CD4-positive, alpha-beta memory T cell (primary cell): Measurements from ENCODE around the gene FSIP1. TPM values are rescaled to one million over a fixed set of nuclear protein-coding genes. Genes with fewer than 3 reads are reported as not detected.
A peak's percentile ranks its signal among the peaks of the same experiment; 100 is the strongest.

Source experiments
- CTCF ChIA-PET: fragments of 350-600 bp; sonication (Branson Sonifier 250); formaldehyde crosslinking; loops from one replicate; lab custom pipeline; 2021; ENCODE audit warnings: inconsistent platforms; ENCODE audit not compliant: partially characterized antibody; lab: Charles Lee
- POLR2A ChIA-PET: fragments of 350-600 bp; sonication (Branson Sonifier 250); formaldehyde crosslinking; loops from one replicate; lab custom pipeline; 2021; ENCODE audit not compliant: partially characterized antibody; lab: Charles Lee
- DNase-seq, 5 donors: peaks; one replicate each; pipeline versions ENCODE4 v3.0.0 to v3.0.0-alpha.2; 2020 to 2022; ENCODE audit warnings: mixed read lengths in 1 of 5
- H3K27ac ChIP-seq: one replicate; pipeline ENCODE4 v1.7.0; 2013; ENCODE audit warnings: low read depth, low read length
- H3K27me3 ChIP-seq: 2 replicates; pipeline ENCODE4 v1.7.0; 2013; ENCODE audit warnings: mild to moderate bottlenecking, low read length, moderate library complexity; ENCODE audit not compliant: insufficient read depth
- H3K36me3 ChIP-seq: 2 replicates; pipeline ENCODE4 v1.7.0; 2013; ENCODE audit warnings: mild to moderate bottlenecking, low read length, moderate library complexity; ENCODE audit not compliant: insufficient read depth
- H3K4me1 ChIP-seq: 2 replicates; pipeline ENCODE4 v1.7.0; 2013; ENCODE audit warnings: mild to moderate bottlenecking, low read length, moderate library complexity; ENCODE audit not compliant: insufficient read depth
- H3K4me3 ChIP-seq, 2 donors: one replicate each; pipeline ENCODE4 v1.7.0; 2013; ENCODE audit warnings: low read length in 2 of 2, mild to moderate bottlenecking in 1 of 2
- H3K9me3 ChIP-seq, 2 donors: one replicate each; pipeline ENCODE4 v1.7.0; 2013; ENCODE audit warnings: low read length in 2 of 2, control low read depth in 1 of 2; ENCODE audit not compliant: control insufficient read depth in 1 of 2
- H3K27ac Mint-ChIP-seq, 7 donors: one replicate each; pipeline ENCODE4 v1.8.0; 2020 to 2021; ENCODE audit warnings: mixed read lengths in 7 of 7, mild to moderate bottlenecking in 6 of 7, inconsistent platforms in 3 of 7, moderate library complexity in 3 of 7
- H3K27me3 Mint-ChIP-seq, 2 donors: one replicate each; pipeline ENCODE4 v1.8.0; 2020 to 2021; ENCODE audit warnings: mixed read lengths in 2 of 2
- H3K36me3 Mint-ChIP-seq, 2 donors: one replicate each; pipeline ENCODE4 v1.8.0; 2020 to 2021; ENCODE audit warnings: mixed read lengths in 2 of 2, inconsistent platforms in 1 of 2, mild to moderate bottlenecking in 1 of 2
- H3K4me1 Mint-ChIP-seq, 4 donors: one replicate each; pipeline ENCODE4 v1.8.0; 2020 to 2021; ENCODE audit warnings: mixed read lengths in 4 of 4, mild to moderate bottlenecking in 1 of 4
- H3K4me3 Mint-ChIP-seq, 8 donors: one replicate each; pipeline ENCODE4 v1.8.0; 2020 to 2021; ENCODE audit warnings: mixed read lengths in 8 of 8, mild to moderate bottlenecking in 7 of 8, moderate library complexity in 6 of 8, inconsistent platforms in 3 of 8
- H3K9me3 Mint-ChIP-seq, 8 donors: one replicate each; pipeline ENCODE4 v1.8.0; 2020 to 2021; ENCODE audit warnings: mixed read lengths in 8 of 8, mild to moderate bottlenecking in 5 of 8, inconsistent platforms in 3 of 8, moderate library complexity in 1 of 8
- intact Hi-C: fragments of 100-400 bp; cut with micrococcal nuclease; formaldehyde crosslinking; loops from one replicate; pipeline ENCODE4 v1.15.1; 2023
- polyA plus RNA-seq, 2 donors: library from polyadenylated mRNA; unstranded; fragments of 300-500 nt; fragmentation: Illumina TruSeq; gene quantifications; one replicate each; pipeline ENCODE4 v1.2.3, GENCODE V29; 2021
- total RNA-seq, 2 experiments: library from RNA; stranded (reverse); gene quantifications; one replicate each; pipeline ENCODE4 v1.2.3, GENCODE V29; 2021

FSIP1 gene
- total and polyA plus RNA-seq, 4 experiments from 2014 or later: 0.47 to 1.6 (median 1.1) TPM

DNA sequence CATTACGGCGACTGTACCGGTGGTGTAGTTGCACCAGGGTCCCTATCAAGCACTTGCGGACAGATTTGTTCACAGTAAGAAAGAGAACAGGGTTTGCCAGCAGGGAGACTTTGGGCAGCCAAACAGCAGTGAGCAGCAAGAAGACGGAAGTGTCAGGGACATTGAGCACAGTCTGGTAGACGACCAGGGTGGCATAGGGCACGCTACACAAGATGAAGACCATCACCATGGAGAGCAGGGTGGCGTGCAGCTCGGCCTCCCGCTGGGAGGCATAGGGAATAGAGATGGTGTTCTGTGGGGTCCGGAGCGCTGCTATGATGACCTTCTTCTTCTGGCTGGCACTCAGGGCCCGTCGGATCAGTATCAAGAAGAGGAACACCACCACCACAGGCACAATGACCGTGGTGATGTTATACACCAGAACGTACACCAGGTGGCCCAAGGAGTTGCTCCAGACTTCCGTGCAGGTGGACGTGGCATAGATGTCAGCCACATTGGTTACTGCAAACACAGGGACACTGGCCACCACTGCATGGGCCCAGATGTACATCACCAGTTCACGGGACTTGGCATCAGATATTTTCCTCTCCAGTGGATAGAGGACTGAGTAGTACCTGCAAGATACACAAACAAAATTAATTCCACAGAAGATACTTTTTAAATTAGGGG is 19.1 kb upstream of the FSIP1 start:
- no peaks in the 10 kb centered on the region for H3K9me3 Mint-ChIP-seq
- CTCF ChIA-PET: interaction anchor here (1.1 kb wide), 1 partner anchor 12 kb away, joined by 4 read pairs; no protein-coding TSS in a partner anchor
- POLR2A ChIA-PET: no interaction called here

GRCh38 chr15:39799552-39800011 is 16.9 kb upstream of the FSIP1 start:
- CTCF ChIA-PET: interaction anchor here (1.1 kb wide), 1 partner anchor 16 kb away, joined by 3 read pairs; the partner anchor contains the start of gene FSIP1
- H3K27me3 Mint-ChIP-seq: peaks cover 17 to 47% of the 10 kb centered on the region in 2 donors
- H3K4me1 ChIP-seq: no peaks in the 10 kb centered on the region
- H3K27ac Mint-ChIP-seq: no peak overlapping the region
- intact Hi-C loops: no loop called here
- no peaks in the 10 kb centered on the region for H3K9me3 Mint-ChIP-seq
- H3K27ac ChIP-seq: no peak overlapping the region
- no peaks in the 10 kb centered on the region for H3K36me3 ChIP-seq
- no peaks in the 10 kb centered on the region for H3K36me3 Mint-ChIP-seq
- no peak for DNase-seq
- no peaks in the 10 kb centered on the region for H3K4me1 Mint-ChIP-seq
- no peaks in the 10 kb centered on the region for H3K9me3 ChIP-seq
- H3K4me3 Mint-ChIP-seq: no peak overlapping the region
- POLR2A ChIA-PET: no interaction called here
- no peaks in the 10 kb centered on the region for H3K27me3 ChIP-seq
- no peak overlapping the region for H3K4me3 ChIP-seq

More for the DNA sequence above, 19.1 kb upstream of the FSIP1 start:
- H3K9me3 ChIP-seq: no peaks in the 10 kb centered on the region
- no peaks in the 10 kb centered on the region for H3K36me3 ChIP-seq
- intact Hi-C loops: no loop called here
- no peak overlapping the region for H3K4me3 ChIP-seq
- Mint-ChIP-seq H3K4me3 (no peak overlapping the region), H3K4me1 (no peaks in the 10 kb centered on the region), H3K27ac (no peak overlapping the region), H3K27me3 (peaks cover 9 to 38% of the 10 kb centered on the region in 2 donors), H3K36me3 (no peaks in the 10 kb centered on the region)
- no peak overlapping the region for H3K27ac ChIP-seq
- H3K4me1 ChIP-seq: no peaks in the 10 kb centered on the region
- no peaks in the 10 kb centered on the region for H3K27me3 ChIP-seq
- DNase-seq: no peak

DNA sequence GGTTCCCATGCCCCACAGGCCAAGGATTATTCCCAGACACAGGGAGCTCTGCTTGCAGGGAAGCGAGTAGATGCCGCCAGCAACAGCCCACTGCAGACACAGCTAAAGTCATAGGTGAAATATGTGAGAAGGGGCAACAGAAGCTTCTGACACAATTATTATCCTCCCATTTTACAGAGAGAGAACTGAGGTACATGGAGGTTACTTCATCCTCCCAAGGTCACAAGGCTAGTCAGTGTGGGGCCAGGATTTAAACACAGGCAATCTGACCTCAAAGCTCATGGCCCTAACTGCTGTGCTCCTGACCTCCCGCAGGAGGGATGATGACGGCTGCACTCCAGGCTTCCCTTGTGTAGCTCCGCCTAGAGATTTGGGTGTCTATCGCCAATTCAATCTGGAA is 15.7 kb upstream of the FSIP1 start:
- no peaks in the 10 kb centered on the region for H3K4me1 Mint-ChIP-seq
- no peak overlapping the region for H3K4me3 Mint-ChIP-seq
- Histone ChIP-seq H3K27me3 (no peaks in the 10 kb centered on the region), H3K36me3 (no peaks in the 10 kb centered on the region), H3K27ac (no peak overlapping the region), H3K4me3 (no peak overlapping the region), H3K4me1 (no peaks in the 10 kb centered on the region), H3K9me3 (no peaks in the 10 kb centered on the region)
- DNase-seq: no peak
- peaks cover 19 to 43% of the 10 kb centered on the region in 2 donors for H3K27me3 Mint-ChIP-seq
- intact Hi-C loops: no loop called here
- POLR2A ChIA-PET: no interaction called here
- no peaks in the 10 kb centered on the region for H3K36me3 Mint-ChIP-seq
- H3K27ac Mint-ChIP-seq: no peak overlapping the region
- CTCF ChIA-PET: interaction anchor here (2.0 kb wide), 1 partner anchor 11 kb away, joined by 6 read pairs; no protein-coding TSS in a partner anchor
- H3K9me3 Mint-ChIP-seq: no peaks in the 10 kb centered on the region

DNA sequence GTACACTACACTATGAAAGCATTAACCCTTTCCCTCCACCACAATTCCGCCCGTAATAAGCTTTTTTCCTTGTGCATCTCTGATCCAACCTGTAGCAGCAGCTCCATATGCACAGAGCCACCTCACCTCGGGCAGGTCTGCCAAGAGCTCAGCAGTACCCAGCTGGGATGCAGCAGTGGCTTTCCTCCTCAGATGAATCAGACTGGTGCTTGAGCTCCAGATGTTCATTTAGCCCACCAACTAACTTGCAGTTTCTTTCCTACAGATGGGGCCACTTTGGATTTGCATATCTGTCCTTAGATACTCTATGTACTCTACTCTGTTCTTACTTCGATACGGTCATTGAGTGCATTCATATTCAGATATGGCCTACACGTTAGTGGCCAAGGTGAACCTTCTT is 14.8 kb upstream of the FSIP1 start:
- Mint-ChIP-seq H3K27ac (no peak overlapping the region), H3K4me3 (no peak overlapping the region), H3K27me3 (peaks cover 19 to 43% of the 10 kb centered on the region in 2 donors), H3K9me3 (no peaks in the 10 kb centered on the region), H3K4me1 (no peaks in the 10 kb centered on the region), H3K36me3 (no peaks in the 10 kb centered on the region)
- ChIA-PET POLR2A (no interaction called here), CTCF (interaction anchor here (2.0 kb wide), 1 partner anchor 10 kb away, joined by 6 read pairs; no protein-coding TSS in a partner anchor)
- no peak overlapping the region for H3K4me3 ChIP-seq
- DNase-seq: no peak
- H3K27me3 ChIP-seq: no peaks in the 10 kb centered on the region
- intact Hi-C loops: no loop called here
- no peaks in the 10 kb centered on the region for H3K4me1 ChIP-seq
- H3K27ac ChIP-seq: no peak overlapping the region
- no peaks in the 10 kb centered on the region for H3K9me3 ChIP-seq
- H3K36me3 ChIP-seq: no peaks in the 10 kb centered on the region

GRCh38 chr15:39796601-39797000 is 14.0 kb upstream of the FSIP1 start:
- no peak for DNase-seq
- H3K4me1 Mint-ChIP-seq: no peaks in the 10 kb centered on the region
- CTCF ChIA-PET: interaction anchor here (2.0 kb wide), 1 partner anchor 9 kb away, joined by 6 read pairs; no protein-coding TSS in a partner anchor
- Histone ChIP-seq H3K9me3 (no peaks in the 10 kb centered on the region), H3K27me3 (no peaks in the 10 kb centered on the region), H3K4me1 (no peaks in the 10 kb centered on the region), H3K36me3 (no peaks in the 10 kb centered on the region), H3K27ac (no peak overlapping the region), H3K4me3 (no peak overlapping the region)
- intact Hi-C loops: no loop called here
- POLR2A ChIA-PET: no interaction called here
- no peaks in the 10 kb centered on the region for H3K36me3 Mint-ChIP-seq
- H3K27me3 Mint-ChIP-seq: peaks cover 16 to 43% of the 10 kb centered on the region in 2 donors
- no peak overlapping the region for H3K27ac Mint-ChIP-seq
- H3K9me3 Mint-ChIP-seq: no peaks in the 10 kb centered on the region
- H3K4me3 Mint-ChIP-seq: no peak overlapping the region

DNA sequence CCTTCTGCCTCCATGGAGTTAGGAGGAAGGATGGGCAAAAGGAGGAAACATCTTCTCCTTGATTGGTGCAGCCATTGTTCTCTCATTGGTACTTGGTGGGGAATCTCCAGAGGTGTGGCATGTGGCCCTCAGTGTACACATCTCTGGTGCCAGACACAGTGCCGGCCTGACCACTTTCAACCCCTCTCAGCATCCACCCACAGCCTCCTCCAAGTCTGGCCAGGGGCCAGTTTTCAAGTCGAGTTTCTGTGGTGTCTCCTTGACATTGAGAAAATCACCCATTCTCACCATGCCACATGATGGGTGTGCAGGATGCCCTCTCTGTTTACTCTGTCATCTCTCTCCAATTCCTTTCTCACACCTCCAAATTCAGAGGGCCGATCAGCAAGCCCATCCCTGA is 12.8 kb upstream of the FSIP1 start:
- H3K27ac ChIP-seq: no peak overlapping the region
- H3K27me3 Mint-ChIP-seq: peaks cover 16 to 38% of the 10 kb centered on the region in 2 donors
- CTCF ChIA-PET: interaction anchor here (1.0 kb wide), 1 partner anchor 34 kb away, joined by 3 read pairs; no protein-coding TSS in a partner anchor
- no peak for DNase-seq
- no peaks in the 10 kb centered on the region for H3K36me3 ChIP-seq
- peak overlapping the region in 1 of 7 donors; percentile 53 for H3K27ac Mint-ChIP-seq
- no peak overlapping the region for H3K4me3 ChIP-seq
- intact Hi-C loops: no loop called here
- H3K27me3 ChIP-seq: no peaks in the 10 kb centered on the region
- POLR2A ChIA-PET: no interaction called here
- H3K4me1 Mint-ChIP-seq: no peaks in the 10 kb centered on the region
- no peaks in the 10 kb centered on the region for H3K4me1 ChIP-seq
- no peaks in the 10 kb centered on the region for H3K9me3 Mint-ChIP-seq
- H3K4me3 Mint-ChIP-seq: no peak overlapping the region
- H3K9me3 ChIP-seq: no peaks in the 10 kb centered on the region
- H3K36me3 Mint-ChIP-seq: no peaks in the 10 kb centered on the region

GRCh38 chr15:39794954-39795353 is 12.3 kb upstream of the FSIP1 start:
- H3K4me1 ChIP-seq: no peaks in the 10 kb centered on the region
- no peaks in the 10 kb centered on the region for H3K27me3 ChIP-seq
- no peak for DNase-seq
- Mint-ChIP-seq H3K4me3 (no peak overlapping the region), H3K36me3 (no peaks in the 10 kb centered on the region), H3K27me3 (peaks cover 14 to 35% of the 10 kb centered on the region in 2 donors), H3K27ac (no peak overlapping the region), H3K4me1 (no peaks in the 10 kb centered on the region), H3K9me3 (no peaks in the 10 kb centered on the region)
- CTCF ChIA-PET: interaction anchor here (1.0 kb wide), 1 partner anchor 35 kb away, joined by 3 read pairs; no protein-coding TSS in a partner anchor
- no peaks in the 10 kb centered on the region for H3K9me3 ChIP-seq
- no peak overlapping the region for H3K27ac ChIP-seq
- intact Hi-C loops: no loop called here
- POLR2A ChIA-PET: no interaction called here
- no peaks in the 10 kb centered on the region for H3K36me3 ChIP-seq
- H3K4me3 ChIP-seq: no peak overlapping the region
